Naive thymus-derived CD4-positive, alpha-beta T cell (primary cell): ENCODE measurements around the gene APBA2. TPM values are rescaled to one million over a fixed set of nuclear protein-coding genes. Genes with fewer than 3 reads are reported as not detected.

Experiments
- ATAC-seq: fragments of 150-1000 bp; cut with Tn5 transposase; 2 replicates; pipeline ENCODE4 v1.10.0; 2021; ENCODE audit warnings: mild to moderate bottlenecking, moderate library complexity
- CTCF ChIA-PET: fragments of 350-600 bp; sonication (Branson Sonifier 250); formaldehyde crosslinking; loops from one replicate; lab custom pipeline; 2021; ENCODE audit warnings: antibody characterized with exemption; lab: Charles Lee
- POLR2A ChIA-PET: fragments of 350-600 bp; sonication (Branson Sonifier 250); formaldehyde crosslinking; loops from one replicate; lab custom pipeline; 2021; ENCODE audit warnings: antibody characterized with exemption, inconsistent platforms; lab: Charles Lee
- DNase-seq, 9 donors: peaks; one replicate each; pipeline versions ENCODE4 v3.0.0 to v3.0.0-alpha.2; 2020 to 2022; ENCODE audit warnings: mixed read lengths in 1 of 9
- H3K27ac ChIP-seq: one replicate; pipeline ENCODE4 v1.7.0; 2013; ENCODE audit warnings: mild to moderate bottlenecking, low read depth, low read length, moderate library complexity
- H3K27me3 ChIP-seq, 2 donors: one replicate each; pipeline ENCODE4 v1.7.0; 2013; ENCODE audit warnings: low read length in 2 of 2, mild to moderate bottlenecking in 2 of 2, moderate library complexity in 2 of 2; ENCODE audit not compliant: control insufficient read depth in 2 of 2, insufficient read depth in 2 of 2
- H3K36me3 ChIP-seq, 3 experiments: 1 replicate in 2 of 3; 2 replicates in 1 of 3; pipeline ENCODE4 v1.7.0; 2013; ENCODE audit warnings: low read length in 3 of 3, mild to moderate bottlenecking in 3 of 3, moderate library complexity in 1 of 3; ENCODE audit not compliant: insufficient read depth in 3 of 3, control insufficient read depth in 2 of 3
- H3K4me1 ChIP-seq, 2 donors: one replicate each; pipeline ENCODE4 v1.7.0; 2013; ENCODE audit warnings: low read length in 2 of 2, mild to moderate bottlenecking in 2 of 2, moderate library complexity in 1 of 2; ENCODE audit not compliant: control insufficient read depth in 2 of 2, insufficient read depth in 2 of 2
- H3K4me3 ChIP-seq: 2 replicates; pipeline ENCODE4 v1.7.0; 2013; ENCODE audit warnings: mild to moderate bottlenecking, low read length
- H3K9me3 ChIP-seq, 3 experiments: 1 replicate in 2 of 3; 2 replicates in 1 of 3; pipeline ENCODE4 v1.7.0; 2013; ENCODE audit warnings: low read length in 3 of 3; ENCODE audit not compliant: control insufficient read depth in 2 of 3
- H3K27ac Mint-ChIP-seq, 9 donors: one replicate each; pipeline ENCODE4 v1.8.0; 2020 to 2022; ENCODE audit warnings: mixed read lengths in 9 of 9, mild to moderate bottlenecking in 8 of 9, moderate library complexity in 5 of 9, inconsistent platforms in 2 of 9
- H3K27me3 Mint-ChIP-seq, 5 donors: one replicate each; pipeline ENCODE4 v1.8.0; 2021 to 2022; ENCODE audit warnings: mixed read lengths in 5 of 5, mild to moderate bottlenecking in 1 of 5
- H3K36me3 Mint-ChIP-seq, 5 donors: one replicate each; pipeline ENCODE4 v1.8.0; 2020 to 2022; ENCODE audit warnings: mixed read lengths in 5 of 5, mild to moderate bottlenecking in 3 of 5, inconsistent platforms in 1 of 5
- H3K4me1 Mint-ChIP-seq, 7 donors: one replicate each; pipeline ENCODE4 v1.8.0; 2020 to 2022; ENCODE audit warnings: mixed read lengths in 7 of 7, mild to moderate bottlenecking in 3 of 7, inconsistent platforms in 1 of 7
- H3K4me3 Mint-ChIP-seq, 10 donors: one replicate each; pipeline ENCODE4 v1.8.0; 2020 to 2022; ENCODE audit warnings: mild to moderate bottlenecking in 10 of 10, mixed read lengths in 10 of 10, moderate library complexity in 6 of 10, inconsistent platforms in 2 of 10
- H3K9me3 Mint-ChIP-seq, 11 donors: one replicate each; pipeline ENCODE4 v1.8.0; 2020 to 2022; ENCODE audit warnings: mixed read lengths in 11 of 11, mild to moderate bottlenecking in 4 of 11, inconsistent platforms in 1 of 11, moderate library complexity in 1 of 11
- intact Hi-C, 2 donors: fragments of 100-400 bp; cut with micrococcal nuclease; formaldehyde crosslinking; loops; one replicate each; pipeline ENCODE4 v1.15.1; 2023
- polyA plus RNA-seq, 2 donors: library from polyadenylated mRNA; unstranded; fragments of 300-500 nt; fragmentation: Illumina TruSeq; gene quantifications; one replicate each; pipeline ENCODE4 v1.2.3, GENCODE V29; 2021
- total RNA-seq, 6 experiments: library from RNA in 5 of 6; stranded (reverse) in 5 of 6; gene quantifications; 1 replicate in 5 of 6; 2 replicates in 1 of 6; pipeline ENCODE4 v1.2.3 and lab custom pipeline; 2021 to 2026

APBA2 gene
- total and polyA plus RNA-seq, 7 experiments from 2014 or later, result 7.7 to 139 (median 110) TPM

DNA sequence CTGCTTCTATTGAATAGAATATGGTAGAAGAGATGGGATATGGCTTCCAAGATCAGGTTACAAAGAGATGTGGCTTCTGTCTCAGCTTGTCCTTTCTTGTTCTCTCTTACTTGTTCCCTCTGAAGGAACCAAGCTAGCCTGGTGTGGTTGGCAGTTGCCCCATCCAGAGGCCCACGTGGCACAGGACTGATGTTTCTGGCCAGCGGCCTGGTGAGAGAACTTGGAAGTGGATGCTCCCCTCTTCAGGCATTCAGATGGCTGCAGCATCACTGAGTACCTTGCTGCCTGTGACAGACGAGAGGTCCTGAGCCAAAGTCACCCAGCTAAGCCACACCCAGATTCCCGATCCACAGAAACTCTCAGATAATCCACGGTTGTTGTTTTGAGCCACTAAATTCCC, 200.2 kb downstream of the APBA2 start:
- no peaks in the 10 kb centered on the region for H3K27me3 Mint-ChIP-seq
- no peak overlapping the region for H3K4me3 ChIP-seq
- no peaks in the 10 kb centered on the region for H3K27me3 ChIP-seq
- H3K4me1 ChIP-seq, result peaks cover 12 to 17% of the 10 kb centered on the region in 2 donors
- ChIA-PET POLR2A (interaction anchor here (0.7 kb wide), 1 partner anchor 49 kb away, joined by 3 read pairs; no protein-coding TSS in a partner anchor), CTCF (no interaction called here)
- peaks cover 0 to 10% (median 0%) of the 10 kb centered on the region in 3 experiments for H3K36me3 ChIP-seq
- no peak overlapping the region for H3K27ac ChIP-seq
- H3K27ac Mint-ChIP-seq, result peak overlapping the region in 6 of 9 donors; percentile 3 to 32 (median 24)
- no peak overlapping the region for H3K4me3 Mint-ChIP-seq
- no peak for DNase-seq
- no peak for ATAC-seq
- peaks cover 0 to 3% (median 0%) of the 10 kb centered on the region in 11 donors for H3K9me3 Mint-ChIP-seq
- intact Hi-C loops, result no loop called here
- peaks cover 0 to 38% (median 25%) of the 10 kb centered on the region in 5 donors for H3K36me3 Mint-ChIP-seq
- no peaks in the 10 kb centered on the region for H3K9me3 ChIP-seq
- H3K4me1 Mint-ChIP-seq, result peaks cover 13 to 59% (median 41%) of the 10 kb centered on the region in 7 donors

DNA sequence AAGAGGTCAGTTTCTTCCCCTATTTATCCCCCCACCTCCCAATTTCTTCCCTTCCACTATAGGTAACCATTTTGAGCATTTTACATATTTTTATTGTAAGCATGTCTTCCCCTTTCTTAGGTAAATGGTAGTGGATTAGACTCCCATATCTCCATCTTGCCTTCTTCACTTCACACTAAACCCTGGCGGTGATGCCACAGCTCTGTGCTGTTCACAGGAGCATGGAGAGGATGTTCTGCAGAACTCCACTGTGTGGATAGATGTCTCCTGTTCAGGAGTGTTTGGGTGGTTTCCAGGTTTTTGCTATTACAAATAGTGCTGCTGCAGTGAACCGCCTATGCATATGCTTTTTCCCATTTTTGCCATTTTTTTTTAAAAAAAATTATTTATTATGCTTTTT, 201.1 kb downstream of the APBA2 start:
- H3K9me3 Mint-ChIP-seq, result peaks cover 0 to 3% (median 0%) of the 10 kb centered on the region in 11 donors
- Histone ChIP-seq H3K27ac (no peak overlapping the region), H3K4me3 (no peak overlapping the region), H3K27me3 (no peaks in the 10 kb centered on the region), H3K36me3 (peaks cover 0 to 13% (median 0%) of the 10 kb centered on the region in 3 experiments), H3K9me3 (no peaks in the 10 kb centered on the region), H3K4me1 (peaks cover 12 to 17% of the 10 kb centered on the region in 2 donors)
- DNase-seq (no peak), ATAC-seq (no peak)
- H3K27ac Mint-ChIP-seq, result peak overlapping the region in 1 of 9 donors; percentile 73
- CTCF ChIA-PET, result no interaction called here
- H3K4me3 Mint-ChIP-seq, result no peak overlapping the region
- POLR2A ChIA-PET, result no interaction called here
- intact Hi-C loops, result no loop called here
- peaks cover 0 to 29% (median 19%) of the 10 kb centered on the region in 5 donors for H3K36me3 Mint-ChIP-seq
- H3K4me1 Mint-ChIP-seq, result peaks cover 13 to 59% (median 41%) of the 10 kb centered on the region in 7 donors
- no peaks in the 10 kb centered on the region for H3K27me3 Mint-ChIP-seq

DNA sequence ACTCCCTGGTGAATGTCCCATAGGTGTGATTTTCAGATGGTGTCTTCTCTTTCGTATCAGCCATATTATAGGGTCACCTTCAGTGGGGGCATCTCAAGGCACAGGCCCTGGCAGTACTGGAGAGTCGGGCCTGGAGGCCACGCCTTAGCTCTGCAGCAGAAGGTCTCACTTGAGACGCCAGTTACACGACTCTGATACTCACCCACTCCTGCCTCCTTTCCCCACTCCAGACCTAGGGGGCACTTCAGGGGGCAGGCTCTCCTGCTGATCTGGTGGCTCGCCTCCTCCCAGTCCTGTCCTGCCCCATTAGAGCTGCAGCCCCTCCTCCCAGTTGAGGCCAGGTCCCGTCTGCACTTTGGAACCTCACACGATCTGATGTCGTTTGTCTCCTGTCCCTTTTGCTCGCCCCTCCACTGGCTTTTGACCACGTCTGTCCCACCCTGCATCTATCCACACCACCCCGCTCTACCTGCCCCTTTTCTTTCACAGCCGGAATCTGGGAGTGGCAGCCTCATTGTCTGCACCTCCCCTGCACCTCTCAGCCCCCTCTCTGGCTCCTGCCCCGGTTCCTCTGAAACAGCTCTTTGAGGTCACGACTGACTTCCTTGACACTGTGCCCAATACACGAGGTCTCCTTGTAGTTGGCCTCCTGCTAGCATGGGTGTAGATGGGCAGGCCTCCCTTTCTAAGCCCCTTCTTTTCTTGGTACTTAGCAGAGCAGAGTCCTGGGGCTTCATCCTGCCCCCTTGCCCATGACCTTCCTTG, 201.9 kb downstream of the APBA2 start:
- Mint-ChIP-seq H3K9me3 (peaks cover 0 to 3% (median 0%) of the 10 kb centered on the region in 11 donors), H3K27ac (peak overlapping the region in 8 of 9 donors; percentile 41 to 87 (median 72)), H3K27me3 (no peaks in the 10 kb centered on the region), H3K36me3 (peaks cover 0 to 24% (median 15%) of the 10 kb centered on the region in 5 donors), H3K4me3 (peak overlapping the region in 6 of 10 donors; percentile 11 to 70 (median 35)), H3K4me1 (peaks cover 13 to 59% (median 41%) of the 10 kb centered on the region in 7 donors)
- DNase-seq, result no peak
- Histone ChIP-seq H3K4me3 (no peak overlapping the region), H3K27me3 (no peaks in the 10 kb centered on the region), H3K36me3 (peaks cover 0 to 21% (median 0%) of the 10 kb centered on the region in 3 experiments), H3K4me1 (peaks cover 12 to 17% of the 10 kb centered on the region in 2 donors), H3K9me3 (no peaks in the 10 kb centered on the region), H3K27ac (no peak overlapping the region)
- ChIA-PET POLR2A (interaction anchor here (0.7 kb wide), 1 partner anchor 547 kb away, joined by 3 read pairs; no protein-coding TSS in a partner anchor), CTCF (no interaction called here)
- intact Hi-C loops, result no loop called here
- ATAC-seq, result no peak

DNA sequence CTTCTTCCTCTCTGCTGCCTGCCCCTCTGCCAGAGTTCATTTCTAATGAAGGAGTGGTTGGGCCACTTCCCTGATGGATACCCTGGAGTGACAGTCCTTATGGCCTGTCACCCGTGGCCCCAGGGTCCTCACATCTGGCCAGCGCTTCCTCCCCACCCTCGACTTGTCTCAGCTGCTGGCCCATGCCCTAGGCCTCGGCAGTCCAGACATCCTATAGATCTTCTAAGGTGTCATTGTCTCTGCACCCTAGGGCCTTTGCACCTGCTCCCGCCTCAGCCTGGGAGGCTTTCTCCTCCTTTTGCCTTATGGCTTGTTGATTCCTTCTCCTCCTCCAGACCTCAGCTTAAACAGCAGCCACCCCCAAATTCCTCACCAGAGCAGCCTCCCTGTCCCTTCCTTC, 202.9 kb downstream of the APBA2 start:
- Histone ChIP-seq H3K27me3 (no peaks in the 10 kb centered on the region), H3K36me3 (peaks cover 0 to 31% (median 0%) of the 10 kb centered on the region in 3 experiments), H3K9me3 (no peaks in the 10 kb centered on the region), H3K27ac (no peak overlapping the region), H3K4me1 (peaks cover 12 to 17% of the 10 kb centered on the region in 2 donors), H3K4me3 (no peak overlapping the region)
- ChIA-PET CTCF (interaction anchor here (0.8 to 2.1 kb wide), 2 partner anchors 14 to 182 kb away, joined by 3 to 6 read pairs; no protein-coding TSS in a partner anchor), POLR2A (no interaction called here)
- ATAC-seq, result no peak
- Mint-ChIP-seq H3K27ac (peak overlapping the region in 8 of 9 donors; percentile 65 to 86 (median 82)), H3K27me3 (no peaks in the 10 kb centered on the region), H3K4me1 (peaks cover 13 to 59% (median 41%) of the 10 kb centered on the region in 7 donors), H3K36me3 (peaks cover 0 to 25% (median 15%) of the 10 kb centered on the region in 5 donors), H3K9me3 (peaks cover 0 to 3% (median 0%) of the 10 kb centered on the region in 11 donors), H3K4me3 (peak overlapping the region in 7 of 10 donors; percentile 5 to 70 (median 33))
- DNase-seq, result no peak
- intact Hi-C loops, result loop anchor here in 1 of 2 donors (1.0 kb wide), 1 partner anchor 113 kb away; no protein-coding TSS in a partner anchor

DNA sequence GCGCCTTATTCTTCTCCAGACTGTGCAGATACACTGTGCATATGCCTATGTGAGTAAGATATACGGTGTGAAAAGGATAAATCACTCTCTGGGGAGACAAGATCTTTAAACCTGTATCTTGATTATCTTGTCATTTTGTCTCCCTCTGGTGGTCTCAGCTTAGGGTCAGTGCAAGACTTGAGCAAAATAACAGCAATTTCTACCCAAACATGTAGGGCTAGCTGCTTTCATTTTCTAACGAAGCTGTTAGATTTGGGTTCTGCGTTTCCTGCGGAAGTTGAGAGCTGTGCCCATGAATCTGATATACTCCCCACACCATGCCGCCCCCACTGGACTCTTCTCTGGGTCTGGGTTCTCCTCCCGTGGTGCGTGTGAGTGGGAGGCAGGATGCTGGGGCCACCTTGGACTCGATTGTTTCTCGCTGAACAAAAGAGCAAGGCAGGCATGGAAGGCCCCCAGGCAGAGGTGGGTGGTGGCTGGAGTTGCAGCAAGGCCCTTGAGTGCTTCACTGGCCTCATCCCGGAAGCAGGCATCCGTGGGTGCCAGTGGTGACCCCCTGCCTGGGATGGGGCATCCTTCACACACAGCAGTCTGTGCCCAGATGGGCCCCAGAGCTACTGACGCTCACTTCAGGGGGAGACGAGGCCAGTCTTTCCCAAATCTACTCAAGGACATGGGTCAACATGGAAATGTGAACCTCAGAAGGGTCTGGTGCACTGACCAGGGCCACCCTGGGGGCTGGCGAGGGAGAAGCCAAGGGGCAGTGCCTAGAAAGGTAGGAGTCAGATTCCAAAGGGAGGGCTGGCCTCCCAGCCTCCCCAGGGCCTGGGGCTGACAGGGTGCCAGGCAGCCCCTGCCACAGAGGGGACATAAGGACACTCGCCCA, 204.2 kb downstream of the APBA2 start:
- H3K36me3 ChIP-seq, result peaks cover 0 to 40% (median 3%) of the 10 kb centered on the region in 3 experiments
- ChIA-PET CTCF (interaction anchor here (0.8 to 2.1 kb wide), 6 partner anchors 9 to 216 kb away, joined by 3 to 6 read pairs (median 4); no protein-coding TSS in a partner anchor), POLR2A (no interaction called here)
- no peaks in the 10 kb centered on the region for H3K27me3 ChIP-seq
- Mint-ChIP-seq H3K4me3 (peak overlapping the region; percentile 49 to 74 (median 58)), H3K27ac (peak overlapping the region; percentile 51 to 85 (median 72)), H3K4me1 (peaks cover 13 to 57% (median 41%) of the 10 kb centered on the region in 7 donors), H3K36me3 (peaks cover 0 to 22% (median 11%) of the 10 kb centered on the region in 5 donors), H3K27me3 (no peaks in the 10 kb centered on the region), H3K9me3 (peaks cover 0 to 2% (median 0%) of the 10 kb centered on the region in 11 donors)
- no peaks in the 10 kb centered on the region for H3K9me3 ChIP-seq
- peak overlapping the region; percentile 34 for H3K27ac ChIP-seq
- ATAC-seq (peak; percentile 66), DNase-seq (peak in 4 of 9 donors; percentile 18 to 34 (median 26))
- H3K4me1 ChIP-seq, result peaks cover 12 to 17% of the 10 kb centered on the region in 2 donors
- peak overlapping the region; percentile 34 for H3K4me3 ChIP-seq
- intact Hi-C loops, result loop anchor here in 1 of 2 donors (1.0 kb wide), 2 partner anchors 115 to 217 kb away; no protein-coding TSS in a partner anchor
